Measurements from ENCODE around the gene CDK11A.

CDK11A gene

DNA sequence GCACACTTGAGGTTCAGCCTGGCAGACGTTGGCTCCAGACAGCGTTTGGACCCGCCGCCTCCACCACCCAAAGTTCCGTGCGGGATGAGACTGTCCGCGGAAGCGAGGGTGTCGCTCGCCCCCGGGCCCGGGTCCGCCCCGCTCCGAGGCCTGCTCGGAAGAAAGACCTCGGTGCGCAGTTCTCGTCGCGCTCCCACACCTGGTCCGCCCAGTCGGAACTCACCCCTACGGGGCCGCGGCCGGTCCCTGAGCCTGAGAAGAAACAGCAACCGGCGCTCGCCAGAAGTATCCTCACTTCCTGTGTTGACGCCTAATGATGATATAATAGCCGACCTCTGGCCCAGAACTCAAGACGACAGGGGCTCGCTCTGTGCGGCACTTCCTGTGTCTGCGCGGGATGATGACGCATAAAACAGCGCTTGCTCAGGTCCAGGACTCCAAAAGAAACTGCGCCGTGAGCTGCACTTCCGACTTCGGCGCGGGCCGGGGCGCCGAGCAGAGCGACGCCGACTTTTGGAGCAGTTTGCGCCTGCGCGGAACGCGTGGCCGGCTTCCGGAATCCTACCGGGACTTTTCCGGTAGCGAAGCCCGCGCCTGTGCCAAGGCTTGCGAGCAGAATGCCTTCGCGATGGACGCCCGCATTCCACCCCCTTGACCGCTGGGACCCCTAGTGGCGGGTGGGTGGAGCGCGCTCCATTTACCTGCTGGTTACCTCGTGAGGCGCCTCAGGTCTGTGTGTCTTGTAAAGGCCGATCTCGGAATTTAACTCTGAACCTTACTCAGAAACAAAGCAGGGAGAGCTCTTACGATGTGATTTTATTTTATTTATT, at the start of gene CDK11A:
TSS of gene CDK11A (minus strand) at position 323 of the 830 bp plus-strand sequence. CDS start 1,539 bp downstream, outside the sequence.
- DNase-seq (ENCODE audit: low read depth), result peak; percentile 100

DNA sequence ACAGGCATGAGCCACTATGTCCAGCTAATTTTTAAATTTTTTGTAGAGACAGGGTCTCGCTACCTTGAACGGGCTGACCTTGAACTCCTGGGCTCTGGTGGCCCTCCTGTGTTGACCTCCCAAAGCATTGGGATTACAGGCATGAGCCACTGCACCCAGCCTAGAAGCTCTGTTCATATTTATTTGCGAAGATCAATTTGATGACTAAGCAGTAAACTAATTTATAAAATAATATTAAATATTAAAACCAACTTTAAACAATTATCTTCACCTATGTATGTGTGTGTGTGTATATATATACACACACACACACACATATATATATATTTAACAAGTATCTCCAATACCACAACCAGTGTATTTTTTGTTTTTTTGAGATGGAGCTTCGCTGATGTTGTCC, 49.7 kb upstream of the CDK11A start:
- DNase-seq (ENCODE audit: low read depth), result no peak

GRCh38 chr1:1771096-1771495, 46.9 kb upstream of the CDK11A start:
- DNase-seq (ENCODE audit: low read depth), result no peak

DNA sequence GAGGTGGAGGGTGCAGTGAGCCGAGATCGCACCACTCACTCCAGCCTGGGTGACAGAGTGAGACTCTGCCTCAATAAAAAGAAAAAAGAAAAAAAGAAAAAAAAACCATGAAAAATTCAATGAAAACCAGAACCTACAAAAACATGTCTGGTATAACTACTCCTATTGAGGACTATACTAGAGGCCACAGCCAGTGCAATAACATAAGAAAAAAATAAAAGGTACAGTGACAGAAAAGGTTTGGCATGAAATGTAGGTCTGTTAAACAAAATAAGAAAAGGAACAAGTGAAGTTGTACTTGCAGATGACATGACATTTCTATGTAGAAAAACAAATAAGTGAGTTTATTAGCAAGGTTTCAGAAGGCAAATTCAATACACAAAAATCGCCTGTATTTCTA, 45.9 kb upstream of the CDK11A start:
- no peak for DNase-seq (ENCODE audit: low read depth)

- DNase-seq (ENCODE audit: low read depth), result no peak
Measured at GRCh38 chr1:1768249-1768992, 44.3 kb upstream of the CDK11A start.

DNA sequence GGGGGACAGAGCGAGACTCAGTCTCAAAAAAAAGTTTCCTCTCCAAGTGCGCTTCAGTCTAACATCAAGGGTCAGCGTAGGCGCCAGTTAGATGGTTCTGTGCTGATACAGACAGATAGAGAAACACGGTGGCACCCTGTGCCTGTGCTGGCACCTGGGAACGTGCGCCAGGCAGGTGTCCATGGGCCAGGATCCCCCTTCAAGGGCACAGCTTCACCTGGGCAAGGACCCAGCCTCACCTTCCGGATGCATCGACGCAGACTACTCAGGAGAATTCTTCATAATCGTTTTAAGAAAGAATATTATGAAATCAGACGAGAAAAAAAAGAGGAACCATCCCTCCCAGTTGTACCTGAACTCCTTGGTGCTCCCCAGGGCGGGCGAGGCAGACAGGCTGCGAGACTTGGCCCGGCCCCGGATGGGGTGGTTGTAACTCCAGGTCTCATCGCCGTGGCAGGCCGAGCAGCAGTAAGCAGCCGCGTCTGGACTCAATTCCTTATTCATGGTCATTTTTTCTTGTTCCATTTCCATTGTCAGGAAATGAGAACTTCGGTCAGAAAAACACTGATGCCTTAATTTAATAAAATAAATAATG, 40.8 kb upstream of the CDK11A start:
- DNase-seq (ENCODE audit: low read depth), result no peak

DNA sequence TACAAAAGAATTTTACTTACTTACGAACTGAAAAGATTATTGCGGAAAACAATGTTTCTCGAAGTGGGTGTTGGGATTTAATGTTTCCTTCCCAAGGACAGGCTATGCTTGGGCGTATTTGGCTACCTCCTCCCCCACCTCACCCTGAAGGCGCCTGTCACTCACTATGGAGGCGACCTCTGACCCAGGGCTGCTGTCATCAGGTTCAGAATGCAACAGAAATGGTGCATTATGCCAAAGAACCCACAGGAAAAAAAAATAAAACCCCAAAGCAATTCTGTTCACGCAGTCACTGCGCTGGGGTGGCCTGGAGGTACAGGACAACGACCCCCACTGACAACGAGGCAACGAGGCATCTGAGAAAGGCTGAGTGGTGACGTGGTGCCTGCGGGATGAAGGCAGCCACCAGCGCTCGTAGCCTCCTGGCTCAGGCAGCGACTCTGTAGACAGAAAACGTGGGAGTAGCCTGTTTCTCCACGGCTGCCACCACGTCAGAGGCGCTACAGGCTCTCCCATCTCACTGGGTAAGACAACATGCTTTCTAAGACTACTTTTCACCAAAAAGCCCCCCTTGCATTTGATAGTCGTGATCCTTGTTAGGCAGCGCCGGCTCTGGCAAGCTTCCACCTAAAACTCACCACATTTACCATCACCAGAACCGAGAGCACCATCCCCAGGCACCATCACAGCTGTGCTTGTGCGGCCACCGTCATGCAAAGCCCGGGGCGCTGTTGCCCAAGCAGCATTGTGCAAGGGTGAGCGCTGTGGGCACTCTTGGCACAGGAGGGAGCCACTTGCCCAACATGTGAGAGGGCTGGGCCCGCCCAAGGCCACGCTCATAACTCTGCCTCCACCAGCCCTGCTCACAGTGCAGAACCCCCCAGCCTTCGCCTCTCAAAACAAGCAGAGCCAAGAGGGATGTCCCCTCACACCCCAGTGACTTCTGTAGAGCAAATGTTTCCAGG, 39.8 kb upstream of the CDK11A start:
- no peak for DNase-seq (ENCODE audit: low read depth)

- no peak for DNase-seq (ENCODE audit: low read depth)
Measured at GRCh38 chr1:1761504-1762376, 37.6 kb upstream of the CDK11A start.

GRCh38 chr1:1760715-1761114, 36.6 kb upstream of the CDK11A start:
- no peak for DNase-seq (ENCODE audit: low read depth)

DNA sequence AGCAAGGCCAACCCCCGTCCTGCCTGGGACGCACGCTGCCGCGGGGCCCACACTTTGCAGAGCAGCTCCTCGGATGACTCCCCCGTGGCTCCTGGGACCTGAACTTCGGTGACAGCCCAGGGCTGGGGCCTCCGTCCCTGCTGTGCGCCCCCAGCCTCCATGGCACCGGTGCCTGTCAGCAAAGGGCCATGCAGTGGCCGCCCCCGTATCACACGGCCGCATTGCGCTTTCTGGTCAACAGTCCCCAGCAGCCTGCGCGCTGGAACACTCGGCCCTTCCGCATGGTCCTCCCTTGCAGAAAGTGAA, 36.1 kb upstream of the CDK11A start:
- no peak for DNase-seq (ENCODE audit: low read depth)

- DNase-seq (ENCODE audit: low read depth), result no peak
Measured at GRCh38 chr1:1759456-1760344, 35.5 kb upstream of the CDK11A start.

DNA sequence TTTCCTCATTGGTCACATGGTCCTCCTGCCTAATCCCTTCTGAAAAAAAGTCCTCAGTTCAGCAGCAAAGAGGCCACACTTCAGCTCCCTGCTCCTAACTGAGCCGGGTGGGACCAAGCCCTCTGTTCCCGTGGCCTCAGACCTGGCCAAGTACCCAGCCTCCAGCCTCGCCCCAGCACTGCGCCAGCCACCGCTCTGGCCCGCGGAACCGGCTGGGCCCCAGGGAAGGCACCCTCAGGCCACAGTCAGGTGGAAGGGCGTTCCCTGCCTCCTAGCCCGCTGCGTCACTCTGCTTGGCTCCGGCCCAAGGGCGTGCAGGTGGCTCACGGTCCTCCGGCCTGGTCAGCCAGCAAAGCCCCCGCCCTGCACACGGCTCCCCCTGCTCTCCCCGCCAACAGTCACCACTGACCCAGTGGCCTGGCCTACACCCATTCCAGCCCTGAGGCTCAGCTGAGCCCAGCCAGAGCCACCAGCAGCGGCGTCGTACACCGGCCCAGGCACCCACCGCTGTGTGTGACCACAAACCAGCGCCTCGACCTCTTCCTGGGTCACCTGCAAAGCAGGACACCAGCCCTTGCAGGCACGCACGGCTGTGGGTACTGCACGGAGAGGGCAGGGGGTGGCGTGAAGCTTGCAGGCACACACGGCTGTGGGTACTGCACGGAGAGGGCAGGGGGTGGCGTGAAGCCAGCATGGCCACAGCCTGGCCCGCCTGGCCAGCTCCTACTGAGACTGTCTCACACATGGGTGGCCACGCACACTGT, 34.7 kb upstream of the CDK11A start:
- no peak for DNase-seq (ENCODE audit: low read depth)

DNA sequence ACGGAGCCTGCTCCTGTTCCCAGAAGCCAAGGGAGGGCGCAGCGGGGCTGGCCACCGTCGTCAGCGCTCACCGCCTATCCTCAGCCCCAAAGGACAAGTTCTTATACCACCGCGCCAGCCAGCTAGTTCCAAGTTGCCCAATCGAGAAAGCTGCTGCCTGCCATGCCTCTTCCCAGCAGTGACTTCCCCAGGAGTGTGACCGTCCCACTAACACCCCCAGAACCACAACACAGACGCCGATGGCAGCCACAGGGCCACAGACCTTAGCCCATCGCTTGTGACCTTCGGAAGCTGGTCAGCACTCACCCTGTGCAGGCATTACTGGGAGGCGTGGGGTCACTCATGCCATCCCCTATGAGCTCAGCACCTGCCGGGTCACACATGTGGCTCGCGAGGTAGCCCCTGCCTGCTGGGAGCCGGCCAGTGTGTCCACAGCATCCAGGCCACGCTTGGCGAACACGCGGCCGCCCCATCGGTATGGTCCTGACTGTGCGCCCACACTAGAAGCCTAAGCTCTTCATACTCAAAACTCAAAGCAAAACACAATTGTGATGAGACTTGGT, 34.0 kb upstream of the CDK11A start:
- no peak for DNase-seq (ENCODE audit: low read depth)

- DNase-seq (ENCODE audit: low read depth), result no peak
Measured at GRCh38 chr1:1757422-1758058, 33.4 kb upstream of the CDK11A start.

DNA sequence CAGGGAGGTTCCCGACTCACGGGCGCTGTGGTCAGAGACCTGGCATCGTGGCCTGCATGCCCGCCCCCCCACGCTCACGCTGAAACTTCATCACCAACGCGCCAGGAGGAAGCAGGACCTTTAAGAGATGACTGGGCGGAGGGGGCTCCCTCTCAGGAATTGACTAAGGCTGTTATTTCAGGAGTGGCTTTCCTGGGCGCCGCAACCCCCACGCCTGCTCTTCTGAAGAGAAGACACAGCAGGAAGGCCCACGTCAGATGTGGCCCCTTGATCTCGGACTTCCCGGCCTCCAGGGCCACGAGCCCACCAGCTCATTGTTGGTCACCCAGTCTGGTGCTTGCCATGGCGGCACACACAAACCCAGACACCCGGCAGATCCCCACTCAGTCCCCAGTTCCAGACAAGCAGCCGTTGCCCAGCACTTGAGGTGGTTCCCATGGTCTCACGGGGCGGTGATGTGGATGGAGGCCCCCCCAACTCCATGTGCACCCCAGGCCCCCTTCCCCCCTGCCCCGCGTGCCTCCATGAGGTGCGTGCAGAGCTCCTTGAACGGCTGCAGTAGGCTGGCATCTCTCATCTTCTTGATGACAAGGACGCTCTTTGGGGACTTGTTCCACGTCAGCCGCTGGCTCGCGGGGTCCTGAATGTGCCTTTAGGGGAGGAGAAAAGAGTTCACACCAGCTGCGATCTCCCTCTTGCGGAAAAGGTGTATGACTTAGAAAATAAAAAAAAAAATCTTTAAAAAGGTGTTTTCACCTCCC, 32.7 kb upstream of the CDK11A start:
- DNase-seq (ENCODE audit: low read depth), result no peak

DNA sequence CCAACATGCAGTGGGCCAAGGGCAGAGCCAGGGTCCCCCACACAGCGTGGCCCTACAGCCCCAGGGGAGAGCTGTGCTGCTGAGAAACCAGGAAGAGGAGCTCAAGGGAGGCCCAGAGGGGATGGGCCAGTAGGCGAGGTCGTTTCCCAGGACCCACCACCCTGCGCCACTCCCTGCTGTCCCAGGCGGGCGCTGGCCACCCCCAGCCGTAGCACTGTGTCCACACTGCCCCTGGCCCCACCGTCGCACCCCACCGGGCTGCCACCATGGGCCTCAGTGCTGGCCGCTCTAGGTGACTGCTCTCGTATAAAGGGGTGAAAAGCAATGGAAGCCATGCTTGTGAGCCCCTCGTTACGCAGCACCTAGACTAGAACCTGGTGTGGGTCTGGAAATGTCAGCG, 31.7 kb upstream of the CDK11A start:
- DNase-seq (ENCODE audit: low read depth), result no peak

DNA sequence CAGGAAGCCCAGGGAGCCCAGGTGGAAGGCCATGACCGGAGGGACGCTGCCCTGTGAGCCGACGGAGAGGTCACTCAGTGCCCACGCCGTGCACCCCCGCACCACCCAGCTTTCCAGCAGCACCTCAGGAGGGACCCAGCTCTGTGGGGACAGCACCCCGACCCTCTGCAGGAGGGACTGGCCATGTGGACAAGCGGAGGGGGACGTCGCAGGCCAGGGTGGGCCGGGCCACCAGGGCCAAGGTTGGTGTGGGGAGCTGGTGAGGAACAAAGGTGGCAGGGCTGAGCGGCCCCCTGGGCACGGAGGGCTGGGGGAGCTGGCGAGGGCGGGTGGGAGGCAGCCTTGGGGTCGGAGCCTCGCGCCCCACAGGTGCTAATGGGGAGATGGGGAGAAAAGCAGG, 31.3 kb upstream of the CDK11A start:
- no peak for DNase-seq (ENCODE audit: low read depth)

Measured in stimulated activated CD8-positive, alpha-beta memory T cell treated with anti-CD3 and anti-CD28 coated beads, Interleukin-12 subunit alpha, Interleukin-12 subunit beta, amount 100 ng/mL, for 1 hour (primary cell).